ENCODE data around the gene NID1.

Gene NID1

DNA sequence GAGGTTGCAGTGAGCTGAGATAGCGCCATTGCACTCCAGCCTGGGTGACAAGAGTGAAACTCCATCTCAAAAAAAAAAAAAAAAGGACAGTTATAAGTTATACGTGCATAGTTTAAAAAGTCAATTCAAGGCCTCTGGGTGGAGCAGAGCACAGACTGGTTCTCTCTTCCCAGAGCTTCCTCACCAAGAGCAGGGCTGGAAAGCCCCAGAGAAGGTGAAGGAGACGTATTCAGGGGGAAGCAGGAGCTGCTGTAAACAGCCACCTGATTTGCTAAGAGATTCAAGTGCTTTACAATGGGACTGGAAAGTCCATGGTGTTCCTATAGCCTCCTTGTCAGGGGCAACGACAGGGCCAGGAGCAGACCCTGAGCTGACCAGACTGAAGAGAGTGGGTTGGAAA is 113.2 kb downstream of the NID1 start:
- no peak overlapping the region for H3K27ac Mint-ChIP-seq
- ATAC-seq (ENCODE audit: low read depth) = no peak

GRCh38 chr1:235950318-235950717 is 114.6 kb downstream of the NID1 start:
- no peak for DNase-seq (ENCODE audit: low spot score in 2 of 2)
- H3K4me1 Mint-ChIP-seq = peaks cover 52% of the 10 kb centered on the region
- ATAC-seq (ENCODE audit: low read depth) = no peak
- no peak overlapping the region for H3K27ac Mint-ChIP-seq
- no peaks in the 10 kb centered on the region for H3K27me3 Mint-ChIP-seq
- no peak overlapping the region for H3K4me3 Mint-ChIP-seq
- H3K9me3 Mint-ChIP-seq = no peaks in the 10 kb centered on the region
- no peaks in the 10 kb centered on the region for H3K36me3 Mint-ChIP-seq

More for the DNA sequence above, 113.2 kb downstream of the NID1 start:
- Mint-ChIP-seq H3K4me3 (no peak overlapping the region), H3K9me3 (no peaks in the 10 kb centered on the region), H3K36me3 (no peaks in the 10 kb centered on the region), H3K27me3 (no peaks in the 10 kb centered on the region), H3K4me1 (peaks cover 46% of the 10 kb centered on the region)
- no peak for DNase-seq (ENCODE audit: low spot score in 2 of 2)

- DNase-seq (ENCODE audit: low spot score in 2 of 2) (no peak), ATAC-seq (ENCODE audit: low read depth) (no peak)
- Mint-ChIP-seq H3K4me3 (no peak overlapping the region), H3K36me3 (no peaks in the 10 kb centered on the region), H3K27ac (peak overlapping the region; percentile 65), H3K4me1 (peaks cover 48% of the 10 kb centered on the region), H3K9me3 (no peaks in the 10 kb centered on the region), H3K27me3 (no peaks in the 10 kb centered on the region)
Observed at GRCh38 chr1:235948774-235949427, 116.0 kb downstream of the NID1 start.

DNA sequence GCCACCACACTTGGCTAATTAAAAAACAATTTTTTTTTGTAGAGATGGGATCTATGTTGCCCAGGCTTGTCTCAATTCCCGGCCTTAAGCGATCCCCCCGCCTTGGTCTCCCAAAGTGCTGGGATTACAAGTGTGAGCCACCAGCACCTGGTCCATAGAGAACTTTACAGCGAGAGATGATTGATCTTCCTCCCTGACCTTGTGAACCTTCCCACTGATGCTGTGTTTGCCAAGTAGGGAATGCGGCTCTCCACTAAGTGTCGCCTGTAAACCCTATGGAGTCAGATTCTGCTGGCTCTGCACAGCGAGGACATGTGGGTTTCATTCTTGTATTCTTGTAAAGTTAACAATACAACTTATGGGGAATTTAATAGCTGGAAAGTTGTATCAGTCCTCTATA is 116.9 kb downstream of the NID1 start:
- ATAC-seq (ENCODE audit: low read depth) = no peak
- H3K27ac Mint-ChIP-seq = peak overlapping the region; percentile 65
- peaks cover 46% of the 10 kb centered on the region for H3K4me1 Mint-ChIP-seq

DNA sequence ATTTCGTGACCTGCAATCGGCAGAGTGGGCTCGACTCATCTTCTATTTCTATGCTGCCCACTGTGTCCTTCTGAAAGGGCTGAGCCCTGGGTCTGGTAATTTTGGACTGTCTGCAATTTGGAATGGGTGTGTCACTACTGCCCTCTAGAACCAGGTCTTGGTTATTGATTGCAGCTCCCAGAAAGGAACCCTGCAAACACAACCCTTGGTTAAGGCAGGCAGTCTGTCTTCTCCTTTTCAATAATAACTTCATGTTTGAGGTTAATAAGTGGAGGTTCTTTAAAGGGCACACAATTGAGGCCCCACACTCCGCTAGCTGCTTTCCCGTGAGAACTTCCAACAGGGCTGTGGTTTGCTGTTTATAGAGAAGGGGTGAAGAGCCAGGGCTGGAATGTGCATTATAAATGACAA is 118.3 kb downstream of the NID1 start:
- no peak for DNase-seq (ENCODE audit: low spot score in 2 of 2)
- H3K27ac Mint-ChIP-seq = peak overlapping the region; percentile 76
- no peaks in the 10 kb centered on the region for H3K9me3 Mint-ChIP-seq
- no peaks in the 10 kb centered on the region for H3K27me3 Mint-ChIP-seq
- H3K36me3 Mint-ChIP-seq = peaks cover 2% of the 10 kb centered on the region
- peak; percentile 67 for ATAC-seq (ENCODE audit: low read depth)
- H3K4me1 Mint-ChIP-seq = peaks cover 53% of the 10 kb centered on the region
- peak overlapping the region; percentile 66 for H3K4me3 Mint-ChIP-seq

More for the DNA sequence above, 116.9 kb downstream of the NID1 start:
- DNase-seq (ENCODE audit: low spot score in 2 of 2) = no peak
- Mint-ChIP-seq H3K9me3 (no peaks in the 10 kb centered on the region), H3K27me3 (no peaks in the 10 kb centered on the region), H3K36me3 (no peaks in the 10 kb centered on the region), H3K4me3 (no peak overlapping the region)

- H3K4me1 Mint-ChIP-seq = peaks cover 54% of the 10 kb centered on the region
- peak overlapping the region; percentile 76 for H3K27ac Mint-ChIP-seq
- H3K4me3 Mint-ChIP-seq = peak overlapping the region; percentile 66
- peaks cover 3% of the 10 kb centered on the region for H3K36me3 Mint-ChIP-seq
- ATAC-seq (ENCODE audit: low read depth) (peak; percentile 93), DNase-seq (ENCODE audit: low spot score in 2 of 2) (peak in 1 of 2 donors; percentile 45)
- no peaks in the 10 kb centered on the region for H3K9me3 Mint-ChIP-seq
- no peaks in the 10 kb centered on the region for H3K27me3 Mint-ChIP-seq
Observed at GRCh38 chr1:235945775-235946570, 118.9 kb downstream of the NID1 start.

GRCh38 chr1:235943581-235944114 is 121.2 kb downstream of the NID1 start:
- no peak for DNase-seq (ENCODE audit: low spot score in 2 of 2)
- H3K36me3 Mint-ChIP-seq = peaks cover 3% of the 10 kb centered on the region
- ATAC-seq (ENCODE audit: low read depth) = no peak
- H3K27me3 Mint-ChIP-seq = no peaks in the 10 kb centered on the region
- peak overlapping the region; percentile 3 for H3K27ac Mint-ChIP-seq
- peaks cover 61% of the 10 kb centered on the region for H3K4me1 Mint-ChIP-seq
- peaks cover 3% of the 10 kb centered on the region for H3K9me3 Mint-ChIP-seq
- no peak overlapping the region for H3K4me3 Mint-ChIP-seq

- peaks cover 3% of the 10 kb centered on the region for H3K36me3 Mint-ChIP-seq
- peak overlapping the region; percentile 3 for H3K27ac Mint-ChIP-seq
- no peaks in the 10 kb centered on the region for H3K27me3 Mint-ChIP-seq
- DNase-seq (ENCODE audit: low spot score in 2 of 2) (no peak), ATAC-seq (ENCODE audit: low read depth) (no peak)
- H3K4me1 Mint-ChIP-seq = peaks cover 60% of the 10 kb centered on the region
- peaks cover 3% of the 10 kb centered on the region for H3K9me3 Mint-ChIP-seq
- H3K4me3 Mint-ChIP-seq = no peak overlapping the region
Observed at GRCh38 chr1:235942979-235943575, 121.8 kb downstream of the NID1 start.

- Mint-ChIP-seq H3K27ac (no peak overlapping the region), H3K36me3 (peaks cover 3% of the 10 kb centered on the region), H3K4me3 (no peak overlapping the region), H3K27me3 (no peaks in the 10 kb centered on the region), H3K9me3 (peaks cover 3% of the 10 kb centered on the region), H3K4me1 (peaks cover 60% of the 10 kb centered on the region)
- DNase-seq (ENCODE audit: low spot score in 2 of 2) = no peak
- ATAC-seq (ENCODE audit: low read depth) = no peak
Observed at GRCh38 chr1:235942625-235942934, 122.3 kb downstream of the NID1 start.

DNA sequence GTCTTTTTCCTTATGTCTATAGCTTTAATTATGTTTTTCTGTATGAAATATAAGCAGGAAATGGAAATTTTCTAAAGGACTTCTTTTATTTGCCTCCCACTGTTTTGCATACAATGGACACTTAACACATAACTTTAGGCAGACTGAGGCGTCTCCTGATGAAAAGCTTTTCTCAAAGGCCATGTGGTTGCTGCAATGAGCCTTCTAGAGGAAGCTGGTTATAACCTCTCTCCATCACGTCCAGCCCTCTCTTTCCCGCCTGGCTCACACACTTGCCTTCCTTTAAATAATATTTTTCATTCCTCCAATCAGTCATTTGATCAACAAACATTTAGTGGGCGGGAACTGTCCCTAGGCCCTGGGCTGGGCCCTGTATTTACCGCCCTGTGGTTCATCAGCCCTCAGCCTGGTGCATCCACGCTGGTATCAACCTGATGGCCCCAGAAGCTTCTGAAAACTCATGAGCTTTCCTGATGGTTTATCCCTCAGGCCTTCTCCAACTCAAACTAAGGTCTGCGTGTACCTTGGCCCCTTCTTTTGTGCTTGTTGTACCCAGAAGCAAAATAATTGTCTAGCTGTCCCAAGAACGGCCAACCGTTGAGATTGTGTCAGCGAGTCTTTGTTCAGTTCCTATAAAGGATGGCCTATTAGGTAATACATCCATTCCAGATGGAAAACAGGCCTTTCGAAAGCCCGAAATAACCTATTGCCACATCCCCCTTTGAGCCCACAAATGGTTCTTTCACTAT is 122.8 kb downstream of the NID1 start:
- Mint-ChIP-seq H3K4me1 (peaks cover 65% of the 10 kb centered on the region), H3K27ac (peak overlapping the region; percentile 6), H3K4me3 (no peak overlapping the region), H3K27me3 (no peaks in the 10 kb centered on the region), H3K36me3 (peaks cover 6% of the 10 kb centered on the region), H3K9me3 (peaks cover 3% of the 10 kb centered on the region)
- ATAC-seq (ENCODE audit: low read depth) (no peak), DNase-seq (ENCODE audit: low spot score in 2 of 2) (no peak)

- Mint-ChIP-seq H3K27me3 (no peaks in the 10 kb centered on the region), H3K36me3 (peaks cover 8% of the 10 kb centered on the region), H3K27ac (no peak overlapping the region), H3K9me3 (peaks cover 3% of the 10 kb centered on the region), H3K4me1 (peaks cover 62% of the 10 kb centered on the region), H3K4me3 (no peak overlapping the region)
- no peak for ATAC-seq (ENCODE audit: low read depth)
- no peak for DNase-seq (ENCODE audit: low spot score in 2 of 2)
Observed at GRCh38 chr1:235940285-235940684, 124.6 kb downstream of the NID1 start.

GRCh38 chr1:235939480-235939775 is 125.5 kb downstream of the NID1 start:
- ATAC-seq (ENCODE audit: low read depth) = no peak

GRCh38 chr1:235938709-235939479 is 126.0 kb downstream of the NID1 start:
- ATAC-seq (ENCODE audit: low read depth) = peak; percentile 84
- Mint-ChIP-seq H3K4me1 (peaks cover 70% of the 10 kb centered on the region), H3K27me3 (no peaks in the 10 kb centered on the region), H3K9me3 (peaks cover 3% of the 10 kb centered on the region), H3K4me3 (peak overlapping the region; percentile 58), H3K36me3 (peaks cover 8% of the 10 kb centered on the region), H3K27ac (peak overlapping the region; percentile 91)
- DNase-seq (ENCODE audit: low spot score in 2 of 2) = peak in 1 of 2 donors; percentile 20

More at GRCh38 chr1:235939480-235939775, 125.5 kb downstream of the NID1 start:
- Mint-ChIP-seq H3K27ac (peak overlapping the region; percentile 91), H3K27me3 (no peaks in the 10 kb centered on the region), H3K4me1 (peaks cover 66% of the 10 kb centered on the region), H3K4me3 (peak overlapping the region; percentile 58), H3K9me3 (peaks cover 3% of the 10 kb centered on the region), H3K36me3 (peaks cover 8% of the 10 kb centered on the region)
- no peak for DNase-seq (ENCODE audit: low spot score in 2 of 2)
